HG02943 (cell line): ENCODE results near the gene TRPM3.

Experiments used
- ATAC-seq: cut with Tn5 transposase; IDR thresholded peaks from one replicate; pipeline ENCODE4 v1.9.1; 2021; ENCODE audit warnings: mild to moderate bottlenecking, low read depth, moderate library complexity; ENCODE audit not compliant: unreplicated experiment

Gene TRPM3

DNA sequence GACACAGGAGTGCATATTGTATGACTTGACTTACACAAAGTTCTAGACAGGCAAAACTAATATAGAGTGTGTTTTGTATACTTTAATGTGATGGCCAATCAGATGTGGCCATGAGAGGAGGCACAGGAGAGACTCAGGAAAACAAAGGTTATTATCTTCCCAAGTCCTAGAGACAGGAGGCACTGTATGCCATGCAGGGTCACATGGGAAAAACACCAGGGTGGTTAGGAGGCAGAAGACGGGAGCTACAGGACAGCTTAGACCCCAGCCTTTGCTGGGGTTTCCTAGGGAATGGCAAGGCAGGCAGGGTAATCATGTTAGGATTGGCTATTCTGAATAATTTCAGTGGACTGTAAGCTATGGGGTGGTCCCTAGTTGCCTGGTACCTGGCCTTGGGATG is 16.2 kb downstream of the TRPM3 start:
- no peak for ATAC-seq

- ATAC-seq = no peak
These were observed 22.6 kb downstream of the TRPM3 start for GRCh38 chr9:71098801-71099200.

DNA sequence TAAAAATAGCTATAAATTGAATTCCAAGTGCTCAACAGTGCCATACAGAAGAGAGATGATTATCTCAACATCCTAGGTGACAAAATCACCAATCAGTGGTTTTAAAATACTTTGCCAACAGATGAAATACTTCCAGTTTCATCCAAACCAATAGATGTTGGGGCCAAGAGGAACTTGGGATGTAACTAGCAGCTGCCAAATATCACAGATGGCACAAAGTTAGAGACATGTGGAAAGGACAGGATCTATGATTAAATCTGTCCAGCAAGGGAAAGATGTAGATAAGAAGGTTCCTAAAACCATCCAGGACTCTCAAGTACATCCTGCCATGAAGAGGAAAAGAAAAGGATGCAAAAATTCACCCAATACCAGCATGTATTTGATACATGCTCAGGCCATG is 23.8 kb downstream of the TRPM3 start:
- ATAC-seq = no peak

GRCh38 chr9:71096421-71097108 is 24.9 kb downstream of the TRPM3 start:
- no peak for ATAC-seq

DNA sequence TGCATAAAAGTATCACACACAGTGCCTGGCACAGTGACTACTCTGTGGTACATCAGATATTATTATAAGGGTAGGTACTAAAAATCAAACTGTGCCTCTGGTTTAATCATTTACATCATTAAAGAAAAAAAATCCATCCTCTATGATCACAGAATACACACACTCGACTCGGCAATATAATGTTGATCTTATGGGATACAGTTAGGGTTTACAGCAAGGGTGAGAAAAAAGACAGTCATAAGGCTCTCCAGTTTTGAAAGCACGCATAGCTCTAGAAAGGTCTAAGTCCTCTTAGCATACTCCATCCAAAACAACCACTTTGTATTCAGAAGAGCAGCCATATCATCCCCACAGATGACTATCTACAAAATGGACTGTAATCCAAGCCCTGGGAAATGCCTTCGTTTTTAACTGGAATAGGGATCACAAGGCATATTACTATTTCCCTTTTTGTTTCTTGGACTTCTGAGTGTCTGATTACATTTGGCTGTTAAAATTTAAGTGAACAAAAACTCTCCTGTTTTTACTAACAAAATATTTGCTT is 26.6 kb downstream of the TRPM3 start:
- no peak for ATAC-seq

DNA sequence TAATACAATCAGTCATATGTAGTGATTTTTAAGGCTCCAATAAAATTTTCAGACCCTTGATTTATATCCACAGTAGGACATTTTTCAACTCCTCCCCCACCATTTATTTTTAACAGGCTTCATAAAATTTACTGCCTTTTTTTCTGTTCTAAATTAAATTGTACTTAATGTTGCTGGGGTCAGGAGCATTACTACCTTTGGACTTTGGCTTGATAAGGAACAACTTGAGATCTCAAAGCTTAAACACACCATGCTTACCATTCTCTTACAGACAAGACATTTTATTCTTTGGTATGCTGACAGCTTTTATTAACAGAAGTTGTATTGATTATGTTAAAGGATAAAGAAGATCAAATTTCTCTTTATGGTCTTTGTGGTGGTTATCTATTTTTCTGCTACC is 30.5 kb downstream of the TRPM3 start:
- no peak for ATAC-seq

- no peak for ATAC-seq
These were observed 42.0 kb downstream of the TRPM3 start for GRCh38 chr9:71079451-71079850.

DNA sequence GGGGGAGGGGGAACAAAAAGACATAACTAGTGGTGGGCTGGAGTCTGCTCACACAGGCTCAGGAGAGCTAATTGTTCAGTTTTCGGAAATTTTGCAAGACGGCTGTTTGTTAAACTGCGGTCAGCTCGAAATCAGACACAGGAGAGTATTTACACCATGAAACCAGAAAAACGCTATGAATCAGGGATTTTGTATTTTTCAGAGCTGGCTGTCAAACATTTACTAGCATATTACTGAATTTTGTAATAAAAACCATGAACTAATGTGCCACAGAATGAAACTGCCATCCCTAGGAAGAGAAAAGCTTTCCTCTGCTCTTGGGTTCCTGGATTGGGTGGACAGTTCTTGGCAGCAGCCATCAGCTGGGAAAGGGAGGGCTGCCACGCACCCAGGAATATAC is 45.3 kb downstream of the TRPM3 start:
- ATAC-seq = no peak

GRCh38 chr9:71073494-71073893 is 47.9 kb downstream of the TRPM3 start:
- ATAC-seq = no peak

GRCh38 chr9:71072587-71072986 is 48.8 kb downstream of the TRPM3 start:
- ATAC-seq = no peak

- ATAC-seq = no peak
These were observed 49.8 kb downstream of the TRPM3 start for GRCh38 chr9:71071633-71072032.

GRCh38 chr9:71058660-71059059 is 62.8 kb downstream of the TRPM3 start:
- no peak for ATAC-seq

GRCh38 chr9:71052287-71052686 is 69.1 kb downstream of the TRPM3 start:
- ATAC-seq = no peak

GRCh38 chr9:71048280-71048679 is 73.1 kb downstream of the TRPM3 start:
- ATAC-seq = no peak

- ATAC-seq = no peak
These were observed 78.9 kb downstream of the TRPM3 start for GRCh38 chr9:71042448-71042990.

DNA sequence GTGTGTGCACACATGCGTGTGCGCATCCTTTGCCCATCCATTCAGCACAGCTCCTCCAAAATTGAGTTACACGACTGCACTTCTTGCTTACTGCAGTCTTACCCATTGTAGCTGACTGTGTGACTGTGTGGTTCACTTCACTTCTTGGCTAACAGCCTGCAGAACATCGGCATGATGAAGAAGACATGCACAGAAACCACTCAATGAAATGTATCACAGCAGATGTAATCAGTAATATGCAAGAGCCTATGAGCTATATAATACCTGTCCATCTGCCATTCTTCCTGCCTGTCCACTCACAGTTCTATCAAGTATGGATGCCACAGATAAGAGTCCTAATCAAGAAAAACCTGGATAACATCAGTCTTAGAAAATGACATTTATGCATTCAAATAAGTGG is 83.9 kb downstream of the TRPM3 start:
- no peak for ATAC-seq

GRCh38 chr9:71036501-71036900 is 84.9 kb downstream of the TRPM3 start:
- ATAC-seq = no peak

- no peak for ATAC-seq
These were observed 88.6 kb downstream of the TRPM3 start for GRCh38 chr9:71032779-71033178.

GRCh38 chr9:71025728-71026127 is 95.7 kb downstream of the TRPM3 start:
- ATAC-seq = no peak

DNA sequence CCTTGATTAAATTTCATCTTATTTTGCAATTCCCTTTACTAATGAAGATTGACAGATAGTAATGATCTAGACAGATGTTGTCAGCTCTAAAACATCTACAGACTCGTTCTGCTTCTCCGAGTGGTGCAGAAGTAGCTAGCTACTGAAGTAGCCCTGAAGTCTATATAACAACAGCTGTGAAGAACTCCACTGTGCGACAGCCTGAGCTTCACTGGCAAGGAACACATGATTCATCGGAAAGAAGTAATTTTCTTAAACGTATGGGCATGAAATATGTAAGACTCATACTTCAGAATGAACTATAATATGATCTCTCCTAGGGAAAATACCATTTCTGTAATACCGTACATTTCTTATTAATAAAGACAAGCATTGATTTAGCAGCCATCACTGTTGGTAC is 96.2 kb downstream of the TRPM3 start:
- ATAC-seq = no peak

DNA sequence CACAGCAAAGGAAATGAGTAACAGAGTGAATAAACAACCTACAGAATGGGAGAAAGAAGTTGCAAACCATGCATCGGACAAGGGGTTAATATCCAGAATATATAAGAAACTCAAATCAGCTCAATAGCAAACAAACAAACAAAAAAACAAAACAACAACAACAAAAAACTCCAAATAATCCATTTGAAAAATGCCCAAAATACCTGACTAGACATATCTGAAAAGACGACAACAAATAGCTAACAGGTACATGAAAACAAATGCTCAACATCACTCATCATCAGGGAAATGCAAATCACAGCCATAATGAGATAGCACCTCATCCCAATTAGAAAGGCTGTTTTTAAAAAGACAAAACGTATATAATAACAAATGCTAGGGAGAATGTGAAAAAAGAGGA is 111.2 kb downstream of the TRPM3 start:
- no peak for ATAC-seq

DNA sequence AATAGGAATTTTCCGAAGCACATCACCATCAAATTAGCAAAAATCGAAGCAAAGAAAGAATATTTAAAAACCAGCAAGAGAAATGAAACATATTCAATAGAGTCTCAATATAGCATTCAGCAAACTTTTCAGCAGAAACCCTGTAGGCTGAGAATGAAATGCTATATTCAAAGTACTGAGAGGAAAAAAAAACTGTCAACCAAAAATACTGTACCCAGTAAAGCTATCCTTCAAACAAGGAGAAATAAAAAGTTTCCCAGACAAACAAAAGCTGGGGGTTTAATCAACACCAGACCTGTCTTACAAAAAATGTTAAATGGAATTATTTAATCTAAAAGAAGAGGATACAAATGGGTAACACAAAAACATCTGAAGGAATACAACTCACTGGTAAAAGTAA is 116.0 kb downstream of the TRPM3 start:
- ATAC-seq = no peak
